IPS-15b (cell line): Measurements from ENCODE around the gene NUDT22.

ENCODE experiments used
- H3K27me3 ChIP-seq: one replicate; pipeline ENCODE4 v1.6.1; 2013; ENCODE audit warnings: low read length; ENCODE audit not compliant: control insufficient read depth, insufficient read depth
- H3K36me3 ChIP-seq: one replicate; pipeline ENCODE4 v1.6.1; 2013; ENCODE audit warnings: low read length; ENCODE audit not compliant: control insufficient read depth, insufficient read depth
- H3K4me1 ChIP-seq: one replicate; pipeline ENCODE4 v1.6.1; 2013; ENCODE audit warnings: mild to moderate bottlenecking, low read length; ENCODE audit not compliant: control insufficient read depth, insufficient read depth
- H3K4me3 ChIP-seq: one replicate; pipeline ENCODE4 v1.5.1; 2013; ENCODE audit warnings: low read depth, low read length
- H3K9ac ChIP-seq: one replicate; pipeline ENCODE4 v1.6.1; 2013; ENCODE audit warnings: low read depth, mild to moderate bottlenecking, low read length
- H3K9me3 ChIP-seq: one replicate; pipeline ENCODE4 v1.6.1; 2013; ENCODE audit warnings: mild to moderate bottlenecking, low read length; ENCODE audit not compliant: control insufficient read depth, insufficient read depth

The NUDT22 gene

DNA sequence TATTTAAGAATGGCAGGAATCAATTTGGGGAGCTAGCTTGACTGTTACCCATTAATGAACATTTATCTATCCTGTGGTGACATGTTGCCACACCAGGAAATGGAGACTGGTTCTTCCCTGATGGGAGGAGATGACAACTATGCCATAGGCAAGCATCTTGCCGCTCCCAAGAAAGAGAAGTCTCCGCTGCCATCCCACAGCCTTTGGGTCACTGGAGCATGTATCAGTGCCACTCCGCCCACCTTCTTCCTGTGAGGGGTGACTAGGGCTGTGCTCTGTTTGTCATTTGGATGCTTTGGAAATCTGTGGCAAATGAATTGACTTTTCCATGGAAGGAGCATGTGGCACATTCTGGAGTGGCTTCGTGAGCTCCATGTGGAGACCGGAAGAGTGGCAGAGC lies 33.6 kb upstream of the NUDT22 start:
- no peak overlapping the region for H3K4me3 ChIP-seq
- H3K9me3 ChIP-seq: no peaks in the 10 kb centered on the region
- no peak overlapping the region for H3K9ac ChIP-seq
- no peaks in the 10 kb centered on the region for H3K4me1 ChIP-seq
- peaks cover 53% of the 10 kb centered on the region for H3K36me3 ChIP-seq
- no peaks in the 10 kb centered on the region for H3K27me3 ChIP-seq

DNA sequence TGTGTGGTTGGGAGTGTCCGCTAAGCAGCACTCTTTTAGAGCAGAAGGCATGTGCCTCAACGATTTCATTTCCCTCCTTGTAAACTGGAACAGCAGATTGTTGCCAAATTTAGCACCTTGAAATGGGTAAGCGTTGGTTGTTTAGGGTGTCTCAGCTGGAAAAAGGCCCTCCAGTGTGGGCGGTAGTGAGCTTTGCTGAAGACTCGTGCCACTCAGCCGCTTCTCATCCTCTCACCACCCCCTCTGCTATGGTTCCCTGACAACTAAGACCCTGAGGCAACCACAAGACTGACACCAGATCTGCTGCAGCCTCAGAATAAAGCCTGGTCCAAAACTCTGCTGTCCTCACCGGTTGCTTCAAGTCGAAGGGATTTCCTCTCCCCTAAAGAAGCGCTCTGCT lies 29.4 kb upstream of the NUDT22 start:
- Histone ChIP-seq H3K4me1 (no peaks in the 10 kb centered on the region), H3K36me3 (peaks cover 74% of the 10 kb centered on the region), H3K9ac (no peak overlapping the region)

DNA sequence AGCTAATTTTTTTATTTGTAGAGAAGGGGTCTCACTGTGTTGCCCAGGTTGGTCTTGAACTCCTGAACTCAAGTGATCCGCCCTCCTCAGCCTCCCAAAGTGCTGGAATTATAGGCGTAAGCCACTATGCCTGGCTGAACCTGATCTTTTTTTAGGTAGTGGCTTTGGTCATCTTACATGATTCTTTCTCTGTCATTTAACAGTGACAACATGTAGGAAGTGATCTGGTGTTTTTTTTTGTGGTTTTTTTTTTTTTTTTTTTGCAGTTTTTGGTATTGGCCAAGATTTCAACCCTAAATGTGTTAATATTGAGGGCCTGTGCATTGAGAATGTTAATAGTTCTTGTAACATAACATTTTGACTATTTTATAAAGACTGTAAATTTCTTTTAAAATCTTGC lies 27.6 kb upstream of the NUDT22 start:
- Histone ChIP-seq H3K27me3 (no peaks in the 10 kb centered on the region), H3K36me3 (peaks cover 75% of the 10 kb centered on the region), H3K4me1 (no peaks in the 10 kb centered on the region), H3K4me3 (no peak overlapping the region), H3K9me3 (no peaks in the 10 kb centered on the region), H3K9ac (no peak overlapping the region)

More for the DNA sequence above, 29.4 kb upstream of the NUDT22 start:
- Histone ChIP-seq H3K4me3 (no peak overlapping the region), H3K27me3 (no peaks in the 10 kb centered on the region), H3K9me3 (no peaks in the 10 kb centered on the region)

DNA sequence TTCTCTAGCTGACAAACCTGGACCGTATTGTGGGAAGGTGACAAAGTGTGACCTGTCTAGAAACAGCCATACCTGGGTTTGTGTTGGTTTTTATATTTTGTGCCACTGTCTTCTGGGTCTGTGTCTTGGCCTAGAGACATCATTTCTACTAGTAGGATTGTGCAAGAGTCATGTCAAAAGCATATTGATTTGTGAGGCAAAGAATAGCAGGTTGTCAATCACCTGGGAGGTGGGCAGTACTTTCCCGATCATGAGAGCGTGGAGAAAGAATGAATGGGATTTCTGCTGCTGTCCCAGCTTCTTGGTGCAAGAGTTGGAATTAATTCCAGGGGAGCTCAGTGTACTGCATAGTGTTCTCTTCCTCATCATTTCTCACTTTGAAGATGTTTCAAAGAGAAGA lies 24.5 kb upstream of the NUDT22 start:
- H3K36me3 ChIP-seq: peaks cover 63% of the 10 kb centered on the region
- H3K9ac ChIP-seq: no peak overlapping the region
- H3K9me3 ChIP-seq: no peaks in the 10 kb centered on the region
- H3K4me3 ChIP-seq: no peak overlapping the region
- H3K27me3 ChIP-seq: no peaks in the 10 kb centered on the region
- no peaks in the 10 kb centered on the region for H3K4me1 ChIP-seq

DNA sequence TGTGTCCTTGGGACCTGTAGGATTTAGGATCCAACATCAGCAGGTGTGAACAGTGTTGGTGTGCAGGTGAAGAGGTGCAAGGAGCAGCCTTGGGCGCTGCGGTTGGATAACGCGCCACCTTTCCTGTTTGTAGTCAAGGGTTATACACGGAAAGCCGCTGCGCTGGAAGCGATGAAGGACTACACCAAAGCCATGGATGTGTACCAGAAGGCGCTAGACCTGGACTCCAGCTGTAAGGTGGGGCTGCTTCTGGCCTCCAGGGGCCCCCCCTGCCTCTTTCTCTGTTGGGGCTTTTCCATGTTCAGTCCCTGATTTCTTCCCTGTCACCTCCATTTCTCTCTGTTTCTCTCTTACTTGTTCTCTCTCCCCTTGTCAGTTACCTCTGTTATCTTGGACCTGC lies 23.1 kb upstream of the NUDT22 start:
- Histone ChIP-seq H3K9me3 (no peaks in the 10 kb centered on the region), H3K4me3 (no peak overlapping the region), H3K4me1 (no peaks in the 10 kb centered on the region), H3K27me3 (no peaks in the 10 kb centered on the region), H3K9ac (no peak overlapping the region), H3K36me3 (peaks cover 66% of the 10 kb centered on the region)

DNA sequence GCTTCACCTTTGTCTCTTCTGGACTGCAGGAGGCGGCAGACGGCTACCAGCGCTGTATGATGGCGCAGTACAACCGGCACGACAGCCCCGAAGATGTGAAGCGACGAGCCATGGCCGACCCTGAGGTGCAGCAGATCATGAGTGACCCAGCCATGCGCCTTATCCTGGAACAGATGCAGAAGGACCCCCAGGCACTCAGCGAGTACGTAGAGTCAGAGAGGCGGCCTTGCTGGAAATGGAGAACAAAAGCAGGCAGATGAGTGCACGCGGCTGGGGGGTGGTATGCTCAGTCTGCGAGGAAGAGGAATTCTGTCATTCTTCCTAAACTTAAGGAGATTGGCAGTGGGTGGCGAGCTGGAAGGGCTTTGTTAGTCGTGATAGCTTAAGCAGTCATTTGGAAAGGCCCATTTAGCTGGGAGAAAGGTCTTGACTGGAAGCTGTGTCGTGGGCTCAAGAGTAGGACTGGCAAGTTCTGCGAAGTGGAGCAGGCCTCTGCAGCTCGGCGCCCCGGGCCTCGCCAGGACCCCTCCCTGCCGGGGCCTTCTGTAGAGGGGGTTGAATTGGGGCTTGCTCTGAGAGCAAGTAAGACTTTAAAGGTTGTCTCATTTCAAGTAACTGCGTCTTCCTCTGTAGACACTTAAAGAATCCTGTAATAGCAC lies 22.5 kb upstream of the NUDT22 start:
- no peaks in the 10 kb centered on the region for H3K4me1 ChIP-seq
- no peak overlapping the region for H3K4me3 ChIP-seq
- H3K9ac ChIP-seq: no peak overlapping the region

DNA sequence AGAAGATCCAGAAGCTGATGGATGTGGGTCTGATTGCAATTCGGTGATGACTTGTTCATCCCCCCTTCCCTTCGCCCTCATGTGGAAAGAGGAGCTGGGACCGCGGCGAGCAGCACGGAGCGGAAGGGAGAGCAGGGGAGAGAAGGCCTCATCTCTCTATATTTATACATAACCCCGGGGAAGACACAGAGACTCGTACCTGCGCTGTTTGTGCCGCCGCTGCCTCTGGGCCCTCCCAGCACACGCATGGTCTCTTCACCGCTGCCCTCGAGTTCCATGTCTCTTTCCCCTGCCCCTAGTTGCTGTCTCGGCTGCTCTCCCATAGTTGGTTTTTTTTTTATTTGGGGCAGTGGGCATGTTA lies 22.0 kb upstream of the NUDT22 start:
- no peaks in the 10 kb centered on the region for H3K9me3 ChIP-seq
- no peaks in the 10 kb centered on the region for H3K27me3 ChIP-seq
- H3K4me1 ChIP-seq: no peaks in the 10 kb centered on the region
- H3K9ac ChIP-seq: no peak overlapping the region
- no peak overlapping the region for H3K4me3 ChIP-seq
- H3K36me3 ChIP-seq: peaks cover 68% of the 10 kb centered on the region

More for the DNA sequence above, 22.5 kb upstream of the NUDT22 start:
- H3K9me3 ChIP-seq: no peaks in the 10 kb centered on the region
- H3K27me3 ChIP-seq: no peaks in the 10 kb centered on the region
- peaks cover 63% of the 10 kb centered on the region for H3K36me3 ChIP-seq

DNA sequence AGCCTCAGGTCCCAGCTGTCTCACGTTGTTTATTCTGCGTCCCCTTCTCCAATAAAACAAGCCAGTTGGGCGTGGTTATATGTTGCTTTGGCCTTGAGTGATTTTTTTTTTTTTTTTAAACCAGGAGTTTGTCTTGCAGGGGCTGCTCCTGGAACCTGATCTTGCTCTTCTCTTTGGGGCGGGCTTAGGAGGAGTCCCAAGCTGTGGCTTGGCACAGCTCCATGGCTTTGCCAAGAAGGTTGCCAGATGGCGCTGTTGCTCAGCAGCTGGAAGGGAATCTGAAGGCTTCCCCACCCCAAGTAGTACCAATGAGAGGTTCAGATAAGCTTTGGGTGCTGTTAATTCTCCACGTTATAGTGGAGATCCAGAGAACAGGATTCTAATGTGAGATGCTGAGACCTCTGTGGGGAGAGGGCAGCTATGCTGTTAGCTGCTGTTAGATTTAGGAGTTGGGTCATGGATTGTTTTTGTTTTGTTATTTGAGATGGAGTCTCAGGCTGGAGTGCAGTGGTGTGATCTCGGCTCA lies 21.5 kb upstream of the NUDT22 start:
- no peak overlapping the region for H3K9ac ChIP-seq
- no peak overlapping the region for H3K4me3 ChIP-seq
- H3K36me3 ChIP-seq: peaks cover 68% of the 10 kb centered on the region
- no peaks in the 10 kb centered on the region for H3K4me1 ChIP-seq
- H3K27me3 ChIP-seq: no peaks in the 10 kb centered on the region
- H3K9me3 ChIP-seq: no peaks in the 10 kb centered on the region

DNA sequence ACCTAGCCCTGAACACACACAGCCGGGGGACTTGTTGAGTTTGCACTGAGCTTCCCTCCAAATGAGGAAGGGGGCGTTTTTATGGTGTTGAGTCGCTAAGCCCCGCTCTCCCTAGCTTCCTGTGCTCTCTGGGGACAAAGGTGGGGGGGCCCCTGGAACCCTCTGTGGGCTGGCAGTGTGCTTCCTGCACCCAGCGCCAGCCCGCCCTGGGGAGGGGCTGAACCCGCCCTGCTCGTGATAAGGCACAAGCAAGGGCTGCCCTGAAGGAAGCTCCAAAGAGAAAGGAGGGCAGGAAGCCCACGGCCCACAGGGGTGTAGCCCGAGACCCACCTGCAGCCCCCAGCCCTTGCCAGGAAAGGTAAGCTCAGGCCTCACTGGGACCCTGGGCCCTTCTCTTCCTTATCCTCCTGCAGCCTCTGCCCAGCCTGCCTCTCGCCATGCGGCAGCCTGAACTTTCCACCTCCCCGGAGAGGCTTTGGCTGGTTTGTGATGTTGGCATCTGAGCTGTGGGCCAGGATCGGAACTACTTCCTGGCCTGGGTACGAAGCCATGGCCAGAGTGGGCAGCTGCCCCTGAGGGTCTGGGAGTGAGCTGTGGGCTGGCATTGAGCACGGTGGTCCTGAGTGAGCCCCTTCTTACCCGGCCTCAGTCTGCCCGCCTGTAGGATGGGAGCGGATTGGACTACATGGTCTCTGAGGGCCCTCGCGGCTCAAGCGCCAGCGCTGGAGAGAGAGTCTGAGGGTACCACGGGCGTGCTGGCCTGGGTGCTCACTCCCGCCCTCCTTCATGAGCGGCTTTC lies 19.4 kb upstream of the NUDT22 start, which contains the start of gene FERMT3:
TSS of gene FERMT3 (plus strand) at position 265 of the 799 bp plus-strand sequence. CDS start 644 bp downstream, outside the sequence.
- Histone ChIP-seq H3K27me3 (no peaks in the 10 kb centered on the region), H3K9me3 (no peaks in the 10 kb centered on the region), H3K4me1 (no peaks in the 10 kb centered on the region), H3K4me3 (no peak within 1 kb of the TSS), H3K9ac (no peak within 1 kb of the TSS), H3K36me3 (peaks cover 56% of the 10 kb centered on the region)

DNA sequence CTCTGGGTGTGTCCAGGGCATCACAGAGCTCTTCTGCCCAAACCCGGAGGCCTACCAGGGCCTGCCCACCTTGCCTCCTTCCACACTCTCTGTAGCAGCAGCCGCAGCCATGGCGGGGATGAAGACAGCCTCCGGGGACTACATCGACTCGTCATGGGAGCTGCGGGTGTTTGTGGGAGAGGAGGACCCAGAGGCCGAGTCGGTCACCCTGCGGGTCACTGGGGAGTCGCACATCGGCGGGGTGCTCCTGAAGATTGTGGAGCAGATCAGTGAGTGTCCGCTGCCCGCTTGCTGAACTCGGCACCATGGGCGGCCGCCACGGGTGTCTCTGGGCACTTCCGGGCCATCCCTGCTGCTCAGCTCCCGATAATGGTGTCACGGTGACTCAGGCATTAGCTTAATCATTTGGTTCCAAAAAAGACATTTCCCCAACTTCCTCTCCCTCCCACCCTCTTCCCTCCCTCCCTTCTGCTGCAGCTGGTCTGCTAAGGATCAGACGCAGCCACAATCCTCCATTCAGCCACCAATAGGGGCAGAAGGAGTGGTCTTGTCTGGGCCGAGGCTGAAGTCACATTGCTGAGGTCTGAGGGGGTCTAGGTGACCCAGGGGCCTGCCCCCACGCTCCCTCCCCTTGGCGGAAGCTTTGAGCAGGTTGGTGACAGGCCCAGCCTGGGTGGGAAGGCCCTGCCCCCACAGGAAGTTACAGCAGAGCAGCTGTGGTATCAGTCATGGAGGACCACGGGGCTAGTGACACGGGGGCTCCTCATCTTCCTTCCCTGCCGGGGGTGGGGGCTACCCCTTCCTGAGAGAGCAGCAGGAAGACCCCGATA lies 18.6 kb upstream of the NUDT22 start:
- Histone ChIP-seq H3K27me3 (no peaks in the 10 kb centered on the region), H3K4me3 (no peak overlapping the region), H3K36me3 (peaks cover 55% of the 10 kb centered on the region), H3K4me1 (no peaks in the 10 kb centered on the region), H3K9ac (no peak overlapping the region), H3K9me3 (no peaks in the 10 kb centered on the region)

DNA sequence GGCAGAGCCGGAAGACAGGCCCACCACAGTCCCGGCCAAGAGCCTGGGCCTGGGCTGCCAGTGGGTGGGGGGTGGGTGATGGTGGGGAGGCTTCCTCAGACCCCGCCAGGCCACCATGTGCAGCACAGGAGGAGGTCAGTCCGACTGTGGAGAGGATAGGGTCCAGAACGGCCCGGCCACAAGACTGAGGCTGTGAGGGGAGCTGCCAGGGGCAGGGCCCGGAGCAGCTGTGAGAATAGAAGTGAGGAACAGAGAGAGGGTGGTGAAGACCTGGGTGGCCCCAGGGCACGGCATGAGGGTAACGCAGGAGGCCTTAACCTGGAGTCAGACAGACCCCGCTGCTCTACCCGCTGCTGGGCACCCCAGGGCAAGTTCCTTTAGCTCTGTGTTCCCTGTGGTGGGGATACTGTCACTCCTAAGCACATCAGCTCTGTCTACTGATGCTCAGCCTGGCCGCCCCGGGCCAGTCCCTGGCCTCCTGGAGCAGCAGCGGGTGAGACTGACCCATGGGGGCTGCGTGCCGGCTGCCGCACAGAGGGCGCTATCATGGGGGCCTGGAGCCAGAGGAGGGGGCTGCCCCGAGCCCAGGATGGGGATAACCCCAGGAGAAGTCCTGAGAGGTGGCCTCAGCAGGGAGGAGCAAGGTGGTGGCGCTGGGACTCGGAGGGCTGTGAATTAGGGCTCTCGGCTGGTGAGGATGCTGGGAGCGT lies 17.8 kb upstream of the NUDT22 start:
- Histone ChIP-seq H3K27me3 (no peaks in the 10 kb centered on the region), H3K4me1 (no peaks in the 10 kb centered on the region), H3K36me3 (peaks cover 48% of the 10 kb centered on the region), H3K9me3 (no peaks in the 10 kb centered on the region), H3K4me3 (no peak overlapping the region), H3K9ac (no peak overlapping the region)
